H9 (cell line): Measurements from ENCODE around the gene ZNF71. TPM values are rescaled to one million over a fixed set of nuclear protein-coding genes. Genes with fewer than 3 reads are reported as not detected.

Experiments
- DNase-seq: peaks from one replicate; pipeline ENCODE4 v3.0.0-alpha.2; 2017
- H2AFZ ChIP-seq: one replicate; pipeline ENCODE4 v1.6.1; 2013; ENCODE audit warnings: mild to moderate bottlenecking, low read length, control low read depth, moderate library complexity
- H2AK5ac ChIP-seq: 2 replicates; pipeline ENCODE4 v1.6.1; 2013; ENCODE audit warnings: low read length, control low read depth, mixed read lengths; ENCODE audit not compliant: insufficient read length
- H2BK120ac ChIP-seq: one replicate; pipeline ENCODE4 v1.6.1; 2013; ENCODE audit warnings: low read depth, mild to moderate bottlenecking, low read length, control low read depth, inconsistent platforms; ENCODE audit not compliant: poor library complexity, severe bottlenecking
- H2BK12ac ChIP-seq: 2 replicates; pipeline ENCODE4 v1.6.1; 2013; ENCODE audit warnings: low read length, control low read depth, mixed read lengths, low read depth; ENCODE audit not compliant: insufficient read length
- H2BK15ac ChIP-seq: 2 replicates; pipeline ENCODE4 v1.6.1; 2013; ENCODE audit warnings: low read depth, low read length, control low read depth
- H2BK20ac ChIP-seq: one replicate; pipeline ENCODE4 v1.6.1; 2013; ENCODE audit warnings: low read depth, mild to moderate bottlenecking, low read length, control low read depth, inconsistent platforms; ENCODE audit not compliant: poor library complexity, severe bottlenecking
- H2BK5ac ChIP-seq: 2 replicates; pipeline ENCODE4 v1.6.1; 2013; ENCODE audit warnings: low read length, control low read depth, mixed read lengths; ENCODE audit not compliant: insufficient read length
- H3K14ac ChIP-seq: 2 replicates; pipeline ENCODE4 v1.6.1; 2013; ENCODE audit warnings: low read length, control low read depth; ENCODE audit not compliant: insufficient read depth
- H3K18ac ChIP-seq: 2 replicates; pipeline ENCODE4 v1.6.1; 2013; ENCODE audit warnings: low read depth, mild to moderate bottlenecking, mixed read lengths, low read length, control low read depth; ENCODE audit not compliant: insufficient read length
- H3K23ac ChIP-seq: 2 replicates; pipeline ENCODE4 v1.6.1; 2013; ENCODE audit warnings: low read length, control low read depth, mixed read lengths, low read depth; ENCODE audit not compliant: insufficient read length
- H3K23me2 ChIP-seq: 2 replicates; pipeline ENCODE4 v1.6.1; 2013; ENCODE audit warnings: low read depth, mild to moderate bottlenecking, mixed read lengths, low read length, control low read depth; ENCODE audit not compliant: insufficient read length, poor library complexity, severe bottlenecking
- H3K27ac ChIP-seq: 2 replicates; pipeline ENCODE4 v1.5.1; 2013; ENCODE audit warnings: low read length, control low read depth, mixed read lengths, low read depth; ENCODE audit not compliant: insufficient read length
- H3K27me3 ChIP-seq: 2 replicates; pipeline ENCODE4 v1.6.1; 2013; ENCODE audit warnings: low read length, control low read depth, inconsistent platforms; ENCODE audit not compliant: insufficient read depth
- H3K4ac ChIP-seq: 2 replicates; pipeline ENCODE4 v1.6.1; 2013; ENCODE audit warnings: low read depth, mild to moderate bottlenecking, control low read depth, inconsistent platforms, low read length, moderate library complexity
- H3K4me1 ChIP-seq: 2 replicates; pipeline ENCODE4 v1.6.1; 2013; ENCODE audit warnings: low read length, control low read depth, inconsistent platforms; ENCODE audit not compliant: insufficient read depth
- H3K4me2 ChIP-seq: 2 replicates; pipeline ENCODE4 v1.6.1; 2013; ENCODE audit warnings: low read length, control low read depth, mixed read lengths; ENCODE audit not compliant: insufficient read length, insufficient read depth
- H3K56ac ChIP-seq: 2 replicates; pipeline ENCODE4 v1.6.1; 2013; ENCODE audit warnings: low read depth, mild to moderate bottlenecking, mixed read lengths, low read length, control low read depth; ENCODE audit not compliant: insufficient read length
- H3K79me1 ChIP-seq: 2 replicates; pipeline ENCODE4 v1.6.1; 2013; ENCODE audit warnings: low read depth, mild to moderate bottlenecking, moderate library complexity, low read length, control low read depth, inconsistent platforms; ENCODE audit not compliant: insufficient read depth, poor library complexity, severe bottlenecking
- H3K79me2 ChIP-seq: 2 replicates; pipeline ENCODE4 v1.6.1; 2013; ENCODE audit warnings: low read length, control low read depth, inconsistent platforms; ENCODE audit not compliant: insufficient read depth
- H3K9ac ChIP-seq: 2 replicates; pipeline ENCODE4 v1.6.1; 2013; ENCODE audit warnings: low read length, control low read depth, mixed read lengths; ENCODE audit not compliant: insufficient read length; ENCODE audit errors: extremely low read depth
- H3K9me3 ChIP-seq: one replicate; pipeline ENCODE4 v1.6.1; 2013; ENCODE audit warnings: low read depth, low read length, inconsistent platforms; ENCODE audit not compliant: control insufficient read depth
- H3T11ph ChIP-seq: one replicate; pipeline ENCODE4 v1.6.1; 2013; ENCODE audit warnings: mild to moderate bottlenecking, low read length, control low read depth, inconsistent platforms
- H4K20me1 ChIP-seq: one replicate; pipeline ENCODE4 v1.6.1; 2013; ENCODE audit not compliant: control insufficient read depth, insufficient read length, insufficient read depth
- H4K5ac ChIP-seq: 2 replicates; pipeline ENCODE4 v1.6.1; 2013; ENCODE audit warnings: low read depth, mild to moderate bottlenecking, mixed read lengths, low read length, control low read depth; ENCODE audit not compliant: insufficient read length
- H4K8ac ChIP-seq: replicated peaks from 2 replicates; pipeline ENCODE4 v1.6.1; 2013; ENCODE audit warnings: low read length, control low read depth, mixed read lengths, low read depth; ENCODE audit not compliant: insufficient read length
- H4K91ac ChIP-seq: 2 replicates; pipeline ENCODE4 v1.6.1; 2013; ENCODE audit warnings: low read depth, mild to moderate bottlenecking, moderate library complexity, mixed read lengths, low read length, control low read depth; ENCODE audit not compliant: insufficient read length
- H3K27ac Mint-ChIP-seq, 3 experiments: 2 replicates in 2 of 3; 3 replicates in 1 of 3; pipeline ENCODE4 v1.8.0; 2020 to 2021; ENCODE audit warnings: mixed read lengths in 3 of 3, mild to moderate bottlenecking in 1 of 3, moderate library complexity in 1 of 3
- H3K27me3 Mint-ChIP-seq: 2 replicates; pipeline ENCODE4 v1.8.0; 2021; ENCODE audit warnings: low read depth, mild to moderate bottlenecking, moderate library complexity, mixed read lengths
- H3K36me3 Mint-ChIP-seq, 3 experiments: 2 replicates in 2 of 3; 3 replicates in 1 of 3; pipeline ENCODE4 v1.8.0; 2020 to 2021; ENCODE audit warnings: low read depth in 3 of 3, mixed read lengths in 3 of 3; ENCODE audit not compliant: insufficient read depth in 1 of 3
- H3K4me1 Mint-ChIP-seq, 2 experiments: 2 replicates each; pipeline ENCODE4 v1.8.0; 2020; ENCODE audit warnings: mixed read lengths in 2 of 2
- H3K4me3 Mint-ChIP-seq, 2 experiments: 2 replicates in 1 of 2; 3 replicates in 1 of 2; pipeline ENCODE4 v1.8.0; 2020 to 2021; ENCODE audit warnings: mild to moderate bottlenecking in 2 of 2, mixed read lengths in 2 of 2, moderate library complexity in 1 of 2
- H3K9me3 Mint-ChIP-seq, 2 experiments: 2 replicates in 1 of 2; 3 replicates in 1 of 2; pipeline ENCODE4 v1.8.0; 2020; ENCODE audit warnings: mild to moderate bottlenecking in 2 of 2, mixed read lengths in 2 of 2, moderate library complexity in 1 of 2
- WGBS: extraction: QIAGEN DNeasy Blood & Tissue Kit; methylation state at CpG from one replicate; pipeline ENCODE4 v1.1.7; 2013; ENCODE audit warnings: missing lambda C conversion rate, low lambda C conversion rate, mixed read lengths; ENCODE audit not compliant: insufficient read length; ENCODE audit errors: extremely low coverage; 5-methylcytosine and 5-hydroxymethylcytosine counted together
- total RNA-seq: library from RNA; stranded (reverse); gene quantifications from 2 replicates; pipeline ENCODE4 v1.2.1, GENCODE V29; 2021
- TF ChIP-seq, protein P1 (sequence below): fragments of 200-600 bp; sonication (generic); conservative IDR thresholded peaks from 3 replicates; pipeline ENCODE4 v1.8.0; 2021; ENCODE audit warnings: antibody characterized with exemption, mild to moderate bottlenecking

The ZNF71 gene
- total RNA-seq, 1 experiment from 2014 or later: 7.2 TPM

DNA sequence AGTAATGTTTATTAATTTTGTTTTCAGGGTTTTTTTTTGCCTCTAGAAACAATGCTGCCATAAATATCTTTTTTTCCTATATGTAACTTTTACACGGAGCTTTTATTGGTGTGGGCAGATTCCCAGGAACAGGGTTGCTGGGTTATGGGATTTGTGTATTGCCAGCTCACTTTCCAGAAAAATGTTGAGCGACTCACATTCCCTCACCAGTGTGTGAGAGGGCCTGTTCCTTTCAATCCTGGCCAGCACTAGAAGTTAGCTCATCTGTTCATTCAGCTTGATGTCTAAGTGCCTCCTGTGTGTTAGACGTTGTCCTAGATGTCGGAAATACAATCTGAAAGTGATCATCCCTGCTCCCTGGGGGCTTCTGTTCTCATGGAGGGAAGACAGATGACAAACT is 2.6 kb downstream of the ZNF71 start:
- H2BK5ac ChIP-seq: no peak overlapping the region
- TF ChIP-seq, protein P1, sequence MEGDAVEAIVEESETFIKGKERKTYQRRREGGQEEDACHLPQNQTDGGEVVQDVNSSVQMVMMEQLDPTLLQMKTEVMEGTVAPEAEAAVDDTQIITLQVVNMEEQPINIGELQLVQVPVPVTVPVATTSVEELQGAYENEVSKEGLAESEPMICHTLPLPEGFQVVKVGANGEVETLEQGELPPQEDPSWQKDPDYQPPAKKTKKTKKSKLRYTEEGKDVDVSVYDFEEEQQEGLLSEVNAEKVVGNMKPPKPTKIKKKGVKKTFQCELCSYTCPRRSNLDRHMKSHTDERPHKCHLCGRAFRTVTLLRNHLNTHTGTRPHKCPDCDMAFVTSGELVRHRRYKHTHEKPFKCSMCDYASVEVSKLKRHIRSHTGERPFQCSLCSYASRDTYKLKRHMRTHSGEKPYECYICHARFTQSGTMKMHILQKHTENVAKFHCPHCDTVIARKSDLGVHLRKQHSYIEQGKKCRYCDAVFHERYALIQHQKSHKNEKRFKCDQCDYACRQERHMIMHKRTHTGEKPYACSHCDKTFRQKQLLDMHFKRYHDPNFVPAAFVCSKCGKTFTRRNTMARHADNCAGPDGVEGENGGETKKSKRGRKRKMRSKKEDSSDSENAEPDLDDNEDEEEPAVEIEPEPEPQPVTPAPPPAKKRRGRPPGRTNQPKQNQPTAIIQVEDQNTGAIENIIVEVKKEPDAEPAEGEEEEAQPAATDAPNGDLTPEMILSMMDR: no peak
- no peak overlapping the region for H3K4me3 Mint-ChIP-seq

More for the DNA sequence above, 2.6 kb downstream of the ZNF71 start:
- Histone ChIP-seq H3K79me1 (peaks cover 3% of the 10 kb centered on the region), H4K8ac (no peak overlapping the region), H3K56ac (no peak overlapping the region), H2BK15ac (no peak overlapping the region), H2AFZ (no peak overlapping the region), H3K4me2 (no peak overlapping the region), H3K9me3 (no peaks in the 10 kb centered on the region), H3K23ac (no peak overlapping the region), H3K27ac (no peak overlapping the region), H3K4me1 (no peaks in the 10 kb centered on the region; the same call in 1 of the 2 replicates), H3K18ac (no peak overlapping the region), H2BK120ac (no peak overlapping the region), H3K9ac (no peak overlapping the region), H4K20me1 (no peaks in the 10 kb centered on the region), H2BK12ac (no peak overlapping the region), H4K5ac (no peak overlapping the region), H3K23me2 (peaks cover 5% of the 10 kb centered on the region), H4K91ac (no peak overlapping the region), H3K27me3 (no peaks in the 10 kb centered on the region), H3K14ac (no peak overlapping the region), H3K79me2 (peaks cover 2% of the 10 kb centered on the region; the same call in 1 of the 2 replicates), H3K4ac (no peak overlapping the region), H2AK5ac (no peak overlapping the region), H2BK20ac (no peak overlapping the region), H3T11ph (no peak overlapping the region)
- Mint-ChIP-seq H3K9me3 (peaks cover 45 to 72% of the 10 kb centered on the region in 2 experiments), H3K36me3 (peaks cover 36 to 55% (median 53%) of the 10 kb centered on the region in 3 experiments), H3K27me3 (no peaks in the 10 kb centered on the region), H3K4me1 (peaks cover 8% of the 10 kb centered on the region in 2 experiments), H3K27ac (no peak overlapping the region)
- WGBS: no CpG with 5 or more reads among the region's 4 CpGs
- DNase-seq: no peak
